B cell (primary cell): ENCODE data around the gene OXCT1. TPM values are rescaled to one million over a fixed set of nuclear protein-coding genes. Genes with fewer than 3 reads are reported as not detected.

Experiments
- ATAC-seq: fragments of 200-7000 bp; cut with Tn5 transposase; one replicate; pipeline ENCODE4 v1.10.0; 2021; ENCODE audit warnings: low read depth, mild to moderate bottlenecking, moderate number of reproducible peaks, moderate library complexity
- CTCF ChIA-PET: fragments of 350-600 bp; sonication (Branson Sonifier 250); formaldehyde crosslinking; loops from one replicate; lab custom pipeline; 2021; ENCODE audit warnings: antibody characterized with exemption, inconsistent platforms; lab: Charles Lee
- POLR2A ChIA-PET: fragments of 350-600 bp; sonication (Branson Sonifier 250); formaldehyde crosslinking; loops from one replicate; lab custom pipeline; 2021; ENCODE audit warnings: antibody characterized with exemption; lab: Charles Lee
- DNase-seq: peaks from one replicate; pipeline ENCODE4 v3.0.0; 2013
- H2AFZ ChIP-seq: 2 replicates; pipeline ENCODE4 v1.6.1; 2012; ENCODE audit warnings: mild to moderate bottlenecking, low read depth, low read length; ENCODE audit not compliant: insufficient read depth, poor library complexity, severe bottlenecking
- H3K27ac ChIP-seq, 2 donors: 1 replicate in 1 of 2; 2 replicates in 1 of 2; pipeline ENCODE4 v1.5.1; 2012 to 2013; ENCODE audit warnings: low read length in 2 of 2, mild to moderate bottlenecking in 2 of 2, moderate library complexity in 1 of 2
- H3K27me3 ChIP-seq, 4 experiments: fragments of 200-600 bp in 1 of 4; sonication (generic) in 1 of 4; replicated peaks in 1 of 4; 1 replicate in 2 of 4; 2 replicates in 2 of 4; pipeline versions ENCODE4 v1.6.1 to v1.7.0; 2013 to 2016; ENCODE audit warnings: low read length in 3 of 4, mild to moderate bottlenecking in 2 of 4, mixed read lengths in 1 of 4, moderate library complexity in 1 of 4; ENCODE audit not compliant: insufficient read depth in 4 of 4, control insufficient read depth in 3 of 4; ENCODE audit errors: control extremely low read depth in 1 of 4
- H3K36me3 ChIP-seq, 2 experiments: replicated peaks in 1 of 2; 1 replicate in 1 of 2; 2 replicates in 1 of 2; pipeline versions ENCODE4 v1.6.1 to v1.7.1; 2013; ENCODE audit warnings: low read length in 1 of 2; ENCODE audit not compliant: insufficient read depth in 2 of 2, control insufficient read depth in 1 of 2; ENCODE audit errors: control extremely low read depth in 1 of 2, extremely low read depth in 1 of 2
- H3K4me1 ChIP-seq, 2 donors: fragments of 200-600 bp in 1 of 2; sonication (generic) in 1 of 2; 1 replicate in 1 of 2; 2 replicates in 1 of 2; pipeline versions ENCODE4 v1.5.1 to v1.6.1; 2013 to 2017; ENCODE audit warnings: low read length in 2 of 2; ENCODE audit not compliant: control insufficient read depth in 2 of 2, insufficient read depth in 2 of 2
- H3K4me2 ChIP-seq: replicated peaks from 2 replicates; pipeline ENCODE3; 2012; ENCODE audit warnings: mild to moderate bottlenecking, low read depth, low read length; ENCODE audit not compliant: poor library complexity, severe bottlenecking
- H3K4me3 ChIP-seq, 5 experiments: fragments of 200-600 bp in 1 of 5; sonication (generic) in 1 of 5; 1 replicate in 3 of 5; 2 replicates in 2 of 5; pipeline versions ENCODE4 v1.5.1 to v1.7.0; 2011 to 2016; ENCODE audit warnings: low read length in 4 of 5, mild to moderate bottlenecking in 4 of 5, low read depth in 2 of 5, control low read depth in 1 of 5, moderate library complexity in 1 of 5; ENCODE audit not compliant: insufficient read depth in 1 of 5; ENCODE audit errors: control extremely low read depth in 1 of 5, extremely low read depth in 1 of 5
- H3K79me2 ChIP-seq: fragments of 200-600 bp; sonication (generic); one replicate; pipeline ENCODE4 v1.6.0; 2016; ENCODE audit warnings: low read length; ENCODE audit not compliant: control insufficient read depth, insufficient read depth
- H3K9ac ChIP-seq: fragments of 200-600 bp; sonication (generic); 2 replicates; pipeline ENCODE4 v1.6.1; 2017; ENCODE audit warnings: mild to moderate bottlenecking, low read length, moderate library complexity
- H3K9me3 ChIP-seq, 3 donors: one replicate each; pipeline versions ENCODE4 v1.6.1 to v1.7.1; 2013; ENCODE audit warnings: low read length in 2 of 3; ENCODE audit not compliant: control insufficient read depth in 2 of 3, insufficient read depth in 1 of 3; ENCODE audit errors: control extremely low read depth in 1 of 3
- H4K20me1 ChIP-seq: 2 replicates; pipeline ENCODE4 v1.6.0; 2012; ENCODE audit warnings: mild to moderate bottlenecking, low read length; ENCODE audit not compliant: insufficient read depth, control insufficient read depth, poor library complexity, severe bottlenecking
- H3K27ac Mint-ChIP-seq: one replicate; pipeline ENCODE4 v1.8.0; 2021; ENCODE audit warnings: mixed read lengths
- H3K27me3 Mint-ChIP-seq: one replicate; pipeline ENCODE4 v1.8.0; 2021; ENCODE audit warnings: mixed read lengths
- H3K4me1 Mint-ChIP-seq: one replicate; pipeline ENCODE4 v1.8.0; 2021; ENCODE audit warnings: mixed read lengths
- H3K4me3 Mint-ChIP-seq: one replicate; pipeline ENCODE4 v1.8.0; 2021; ENCODE audit warnings: mixed read lengths
- H3K9me3 Mint-ChIP-seq: one replicate; pipeline ENCODE4 v1.8.0; 2022; ENCODE audit warnings: mixed read lengths; ENCODE audit not compliant: insufficient read depth
- CTCF ChIP-seq: fragments of 200-600 bp; IDR thresholded peaks from one replicate; pipeline ENCODE4 v1.8.0; 2022; ENCODE audit warnings: antibody characterized with exemption, mild to moderate bottlenecking
- EZH2 ChIP-seq: IDR thresholded peaks from 2 replicates; pipeline ENCODE4 v1.6.1; 2012; ENCODE audit warnings: borderline replicate concordance, low read depth, mild to moderate bottlenecking, moderate library complexity, low read length; ENCODE audit not compliant: insufficient read depth, poor library complexity, severe bottlenecking
- WGBS: methylation state at CpG from one replicate; pipeline ENCODE4 v1.1.5; 2013; ENCODE audit warnings: missing lambda C conversion rate; ENCODE audit not compliant: insufficient coverage; 5-methylcytosine and 5-hydroxymethylcytosine counted together
- intact Hi-C: fragments of 100-400 bp; cut with micrococcal nuclease; formaldehyde crosslinking; loops from one replicate; pipeline ENCODE4 v1.10.0; 2022
- polyA plus RNA-seq: library from polyadenylated mRNA; depleted of rRNA; stranded (reverse); fragments of >200 nt; gene quantifications from 2 replicates; pipeline ENCODE4 v1.2.3, GENCODE V29; 2012
- total RNA-seq, 2 donors: library from RNA; stranded (reverse); fragments of 120-200 nt in 1 of 2; gene quantifications; 1 replicate in 1 of 2; 2 replicates in 1 of 2; pipeline versions ENCODE4 v1.2.3 to v1.2.4, GENCODE V29; 2013 to 2022

The OXCT1 gene
- total and polyA plus RNA-seq, 2 donors (not counting 1 experiment from before 2014, with no cell fraction given), result 11.0 to 35.6 TPM

DNA sequence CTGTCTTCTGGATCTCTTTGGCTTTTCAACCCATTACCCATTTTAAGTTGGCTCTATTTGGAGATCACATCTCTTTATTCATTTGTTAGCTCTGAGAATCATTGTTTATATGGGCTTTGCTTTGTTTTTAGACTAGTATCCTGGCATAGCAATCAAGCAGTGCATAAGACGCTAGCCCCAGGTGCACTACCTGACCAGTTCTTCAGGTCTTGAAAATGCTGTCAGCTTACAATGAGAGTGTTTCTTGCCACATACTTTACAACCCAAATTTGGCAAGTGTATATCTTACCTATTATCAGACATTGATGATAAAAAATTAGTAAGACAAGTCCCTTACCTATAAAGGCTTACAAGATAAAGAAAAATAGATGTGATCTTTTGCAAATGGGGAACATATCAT lies 12.2 kb downstream of the OXCT1 start:
- no CpG with 5 or more reads among the region's 1 CpG for WGBS
- Mint-ChIP-seq H3K4me1 (no peaks in the 10 kb centered on the region), H3K4me3 (no peak overlapping the region), H3K9me3 (no peaks in the 10 kb centered on the region), H3K27me3 (no peaks in the 10 kb centered on the region), H3K27ac (no peak overlapping the region)
- Histone ChIP-seq H3K27ac (no peak overlapping the region), H3K9me3 (no peaks in the 10 kb centered on the region), H3K79me2 (peaks cover 9% of the 10 kb centered on the region), H2AFZ (no peak overlapping the region), H4K20me1 (peaks cover 6% of the 10 kb centered on the region), H3K4me3 (no peak overlapping the region), H3K4me2 (no peak overlapping the region), H3K9ac (no peak overlapping the region), H3K4me1 (no peaks in the 10 kb centered on the region), H3K27me3 (no peaks in the 10 kb centered on the region), H3K36me3 (peaks cover 3 to 55% of the 10 kb centered on the region in 2 experiments)
- no peak for DNase-seq
- POLR2A ChIA-PET, result no interaction called here
- no peak for ATAC-seq
- TF ChIP-seq CTCF (no peak), EZH2 (no peak)
- intact Hi-C loops, result loop anchor here (2.0 kb wide), 3 partner anchors 67 to 909 kb away; partner anchors contain the start of gene FBXO4
- CTCF ChIA-PET, result interaction anchor here (0.6 to 8.8 kb wide), 11 partner anchors 11 to 1051 kb away, joined by 3 to 316 read pairs (median 4); partner anchors contain the start of gene RIMOC1

DNA sequence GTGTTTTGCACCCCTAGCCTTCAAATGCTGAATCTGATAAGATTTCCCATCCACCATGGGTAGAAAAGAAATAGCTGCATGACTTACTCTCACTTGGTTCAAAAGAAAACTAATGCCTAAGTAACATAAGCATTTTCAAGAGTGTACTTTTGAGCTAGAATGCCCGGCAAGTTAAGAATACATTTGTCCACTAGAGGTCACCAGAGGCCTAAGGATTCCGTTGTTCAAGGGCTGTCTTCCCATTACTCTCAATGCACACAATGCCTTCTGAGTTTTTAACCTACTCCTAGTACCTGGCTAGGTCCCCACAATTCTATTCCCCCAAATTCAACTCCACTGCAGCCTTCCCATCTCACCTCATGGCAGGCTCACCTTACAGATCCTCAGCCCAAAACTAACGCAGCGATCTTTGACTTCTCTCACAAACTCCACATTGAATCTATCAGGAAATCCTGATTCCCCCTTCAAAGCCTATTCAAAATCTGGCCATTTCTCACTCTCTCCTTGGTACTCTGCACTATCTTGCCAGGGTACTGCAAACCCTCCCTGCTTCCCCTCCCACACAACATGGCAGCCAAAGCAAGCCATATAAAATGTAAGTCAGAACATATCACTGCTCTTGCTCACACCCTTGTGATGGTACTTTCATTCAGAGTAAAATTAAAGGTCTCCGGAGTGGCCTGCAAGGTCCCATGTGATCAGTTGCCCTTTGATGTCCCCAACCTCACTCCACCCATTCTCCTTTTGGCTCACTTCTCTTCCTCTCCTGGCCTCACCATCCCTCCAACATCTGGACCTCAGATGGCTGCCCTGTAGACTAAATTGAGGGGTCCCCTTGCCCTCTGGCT lies 13.4 kb downstream of the OXCT1 start:
- H2AFZ ChIP-seq, result no peak overlapping the region
- H3K4me3 ChIP-seq, result no peak overlapping the region
- H3K79me2 ChIP-seq, result peaks cover 9% of the 10 kb centered on the region
- no peaks in the 10 kb centered on the region for H3K4me1 Mint-ChIP-seq
- no peaks in the 10 kb centered on the region for H3K4me1 ChIP-seq
- CTCF ChIA-PET, result interaction anchor here (0.5 to 8.8 kb wide), 35 partner anchors 9 to 1052 kb away, joined by 3 to 316 read pairs (median 4); partner anchors contain the start of genes FBXO4 and RIMOC1
- H3K4me3 Mint-ChIP-seq, result no peak overlapping the region
- H3K36me3 ChIP-seq, result peaks cover 4 to 62% of the 10 kb centered on the region in 2 experiments
- H3K9me3 ChIP-seq, result no peaks in the 10 kb centered on the region
- intact Hi-C loops, result loop anchor here (1.0 to 2.0 kb wide), 6 partner anchors 68 to 910 kb away; partner anchors contain the start of gene FBXO4
- no peaks in the 10 kb centered on the region for H3K27me3 ChIP-seq
- WGBS, result 58% methylated on average over 5 of the region's 5 CpGs
- POLR2A ChIA-PET, result no interaction called here
- no peak overlapping the region for H3K9ac ChIP-seq
- peak; percentile 81 for DNase-seq
- no peak overlapping the region for H3K27ac Mint-ChIP-seq
- H3K9me3 Mint-ChIP-seq, result no peaks in the 10 kb centered on the region
- H3K27me3 Mint-ChIP-seq, result no peaks in the 10 kb centered on the region
- peaks cover 6% of the 10 kb centered on the region for H4K20me1 ChIP-seq
- ATAC-seq, result peak; percentile 81
- TF ChIP-seq EZH2 (no peak), CTCF (peak; percentile 91)
- H3K4me2 ChIP-seq, result no peak overlapping the region
- H3K27ac ChIP-seq, result no peak overlapping the region
